ENCODE measurements around the gene NIPBL. TPM values are rescaled to one million over a fixed set of nuclear protein-coding genes. Genes with fewer than 3 reads are reported as not detected.

Gene NIPBL
- total and polyA plus RNA-seq, 2 of the 8 experiments (the other 6 are each of a cell fraction or from before 2014, with no cell fraction given) = 21.1 to 53.5 TPM

DNA sequence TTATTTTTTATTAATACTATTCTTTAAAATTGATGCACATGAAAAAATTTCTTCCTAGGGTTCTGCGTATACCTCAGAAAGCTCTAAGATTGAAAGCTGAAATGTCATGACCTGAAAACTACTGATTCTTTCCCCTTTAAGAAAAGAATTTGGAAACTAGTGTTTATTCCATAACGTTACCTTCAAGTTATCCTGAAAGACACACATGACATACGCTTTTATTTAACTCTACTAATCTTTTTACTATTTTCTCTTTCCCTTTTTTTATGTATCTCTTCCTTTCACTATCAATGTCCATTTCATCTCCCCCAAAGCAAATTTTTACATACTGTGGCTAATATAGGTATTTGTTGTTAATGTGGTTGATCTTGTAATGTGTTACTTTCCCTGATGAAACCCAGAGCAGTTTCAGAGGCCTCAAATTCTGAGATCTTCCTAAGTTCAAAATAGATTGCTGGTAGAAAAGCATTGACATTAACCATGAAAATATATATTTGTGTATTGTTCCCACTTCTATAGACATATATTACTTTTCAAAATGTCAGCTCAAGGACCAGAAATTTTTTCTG lies 7.4 kb downstream of the NIPBL start:
- H3K4me3 ChIP-seq (ENCODE audit: extremely low read depth in 1 of 4, insufficient read depth in 2 of 4, low read depth in 3 of 4, low read length in 4 of 4) = no peak overlapping the region
- no peak overlapping the region for H3K56ac ChIP-seq (replicated peaks; ENCODE audit: insufficient read length, low read depth, low read length)
- H3K27ac ChIP-seq (ENCODE audit: low read depth, low read length) = no peak overlapping the region
- H3K27me3 ChIP-seq (replicated peaks in 1 of 4; ENCODE audit: control insufficient read depth in 3 of 4, extremely low read depth in 1 of 4, insufficient read depth in 3 of 4, low read length in 3 of 4) = no peaks in the 10 kb centered on the region
- no peak overlapping the region for H4K8ac ChIP-seq (ENCODE audit: extremely low read depth, insufficient read depth, low read length)
- FAIRE-seq (no peak), DNase-seq (ENCODE audit: low read depth in 1 of 2, low spot score in 2 of 2) (no peak)
- H4K5ac ChIP-seq (ENCODE audit: insufficient read length, low read depth, low read length) = no peak overlapping the region
- H2BK5ac ChIP-seq (ENCODE audit: low read depth, low read length) = no peak overlapping the region
- H3K9ac ChIP-seq (replicated peaks in 1 of 4; ENCODE audit: extremely low read depth in 1 of 4, low read depth in 3 of 4, low read length in 3 of 4) = no peak overlapping the region
- H3K14ac ChIP-seq (ENCODE audit: insufficient read length) = no peak overlapping the region
- H2AFZ ChIP-seq (ENCODE audit: low read length) = no peak overlapping the region
- H3K79me1 ChIP-seq (ENCODE audit: low read depth, low read length) = peaks cover 8% of the 10 kb centered on the region
- no peak overlapping the region for H2AK5ac ChIP-seq (ENCODE audit: low read depth, low read length)
- H4K20me1 ChIP-seq (replicated peaks in 1 of 2; ENCODE audit: control insufficient read depth in 1 of 2, insufficient read depth in 2 of 2, low read length in 2 of 2) = peaks cover 5 to 7% of the 10 kb centered on the region in 2 experiments
- no peak overlapping the region for H3K18ac ChIP-seq (ENCODE audit: extremely low read depth, low read length)
- peaks cover 14 to 100% of the 10 kb centered on the region in 2 experiments for H3K79me2 ChIP-seq (ENCODE audit: control insufficient read depth in 1 of 2, insufficient read depth in 2 of 2, low read length in 2 of 2)
- ChIA-PET CTCF (ENCODE audit: partially characterized antibody) (interaction anchor here (0.9 to 2.1 kb wide), 4 partner anchors 13 to 140 kb away, joined by 3 to 6 read pairs (median 4); no protein-coding TSS in a partner anchor), POLR2A (ENCODE audit: partially characterized antibody) (no interaction called here)
- no peak overlapping the region for H2BK20ac ChIP-seq (ENCODE audit: low read length)
- no peak overlapping the region for H4K91ac ChIP-seq (replicated peaks; ENCODE audit: insufficient read length, low read length)
- H3K9me3 ChIP-seq (ENCODE audit: insufficient read depth in 2 of 2, low read depth in 1 of 2, low read length in 1 of 2) = 0 out of 4 replicates have a peak, but pooled peaks cover 0 to 2% of the 10 kb centered on the region in 2 experiments
- no peak overlapping the region for H3K23ac ChIP-seq (ENCODE audit: insufficient read length)
- H2BK12ac ChIP-seq (ENCODE audit: low read depth, low read length) = no peak overlapping the region
- H2BK15ac ChIP-seq (ENCODE audit: low read length) = no peak overlapping the region
- 82 to 100% methylated on average over 1 to 3 of the region's 3 CpGs for WGBS, 2 experiments (ENCODE audit: extremely low coverage in 1 of 2, insufficient coverage in 1 of 2, insufficient read length in 1 of 2, insufficient replicate concordance in 2 of 2, low coverage in 1 of 2, low lambda C conversion rate in 2 of 2, missing lambda C conversion rate in 1 of 2)
- no peaks in the 10 kb centered on the region for H3K23me2 ChIP-seq (ENCODE audit: low read depth, low read length)
- no peak overlapping the region for H2BK120ac ChIP-seq (replicated peaks; ENCODE audit: low read depth, low read length)
- H3K4me2 ChIP-seq (ENCODE audit: insufficient read depth in 1 of 2, low read depth in 2 of 2, low read length in 2 of 2) = no peak overlapping the region
- H3K36me3 ChIP-seq (ENCODE audit: control insufficient read depth in 2 of 4, insufficient read depth in 4 of 4, low read length in 3 of 4) = no peaks in the 10 kb centered on the region; a peak in 1 of 8 replicates
- H3K4me1 ChIP-seq (replicated peaks in 1 of 4; ENCODE audit: control insufficient read depth in 3 of 4, insufficient read depth in 4 of 4, low read length in 3 of 4) = no peaks in the 10 kb centered on the region; a peak in 2 of 7 replicates
- H3K4ac ChIP-seq (replicated peaks; ENCODE audit: insufficient read length, low read depth, low read length) = no peak overlapping the region
- TF ChIP-seq USF2 (IDR thresholded peaks at IDR 0.05; ENCODE audit: low read length) = no peak
- TF ChIP-seq JUN (IDR thresholded peaks at IDR 0.05; ENCODE audit: low read depth, low read length) = no peak
- TF ChIP-seq GABPA (IDR thresholded peaks at IDR 0.05; ENCODE audit: borderline replicate concordance, insufficient read depth, low read length) = no peak
- no peak for TF ChIP-seq JUND (IDR thresholded peaks at IDR 0.05; ENCODE audit: low read length)
- no peak for TF ChIP-seq EGR1 (IDR thresholded peaks at IDR 0.05; ENCODE audit: borderline replicate concordance, low read depth, low read length)
- TF ChIP-seq, protein P1, sequence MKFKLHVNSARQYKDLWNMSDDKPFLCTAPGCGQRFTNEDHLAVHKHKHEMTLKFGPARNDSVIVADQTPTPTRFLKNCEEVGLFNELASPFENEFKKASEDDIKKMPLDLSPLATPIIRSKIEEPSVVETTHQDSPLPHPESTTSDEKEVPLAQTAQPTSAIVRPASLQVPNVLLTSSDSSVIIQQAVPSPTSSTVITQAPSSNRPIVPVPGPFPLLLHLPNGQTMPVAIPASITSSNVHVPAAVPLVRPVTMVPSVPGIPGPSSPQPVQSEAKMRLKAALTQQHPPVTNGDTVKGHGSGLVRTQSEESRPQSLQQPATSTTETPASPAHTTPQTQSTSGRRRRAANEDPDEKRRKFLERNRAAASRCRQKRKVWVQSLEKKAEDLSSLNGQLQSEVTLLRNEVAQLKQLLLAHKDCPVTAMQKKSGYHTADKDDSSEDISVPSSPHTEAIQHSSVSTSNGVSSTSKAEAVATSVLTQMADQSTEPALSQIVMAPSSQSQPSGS (IDR thresholded peaks at IDR 0.05; ENCODE audit: low read length) = no peak
- TF ChIP-seq CTCF (IDR thresholded peaks at IDR 0.05; ENCODE audit: control extremely low read depth in 1 of 3, insufficient read depth in 1 of 3, low read depth in 1 of 3, low read length in 3 of 3) = no peak
- no peak for TF ChIP-seq BACH1 (IDR thresholded peaks at IDR 0.05; ENCODE audit: low read length)

Data from H1 (cell line).